ENCODE results near the gene APMAP.

Gene APMAP

GRCh38 chr20:25018841-25019240, 26.3 kb upstream of the APMAP start:
- no peak for TF ChIP-seq CTCF (IDR thresholded peaks at IDR 0.05; ENCODE audit: control insufficient read depth, extremely low read depth, insufficient read depth)
- no peak overlapping the region for H3K4me3 ChIP-seq (ENCODE audit: low read depth, low read length)
- DNase-seq (ENCODE audit: low read depth), result no peak

GRCh38 chr20:25018425-25018824, 25.9 kb upstream of the APMAP start:
- DNase-seq (ENCODE audit: low read depth), result peak; percentile 87
- TF ChIP-seq CTCF (IDR thresholded peaks at IDR 0.05; ENCODE audit: control insufficient read depth, extremely low read depth, insufficient read depth), result no peak
- no peak overlapping the region for H3K4me3 ChIP-seq (ENCODE audit: low read depth, low read length)

GRCh38 chr20:25017257-25017803, 24.8 kb upstream of the APMAP start:
- TF ChIP-seq CTCF (IDR thresholded peaks at IDR 0.05; ENCODE audit: control insufficient read depth, extremely low read depth, insufficient read depth), result 0 out of 2 replicates have a peak, but pooled peaks have one; percentile 14
- peak; percentile 98 for DNase-seq (ENCODE audit: low read depth)

DNA sequence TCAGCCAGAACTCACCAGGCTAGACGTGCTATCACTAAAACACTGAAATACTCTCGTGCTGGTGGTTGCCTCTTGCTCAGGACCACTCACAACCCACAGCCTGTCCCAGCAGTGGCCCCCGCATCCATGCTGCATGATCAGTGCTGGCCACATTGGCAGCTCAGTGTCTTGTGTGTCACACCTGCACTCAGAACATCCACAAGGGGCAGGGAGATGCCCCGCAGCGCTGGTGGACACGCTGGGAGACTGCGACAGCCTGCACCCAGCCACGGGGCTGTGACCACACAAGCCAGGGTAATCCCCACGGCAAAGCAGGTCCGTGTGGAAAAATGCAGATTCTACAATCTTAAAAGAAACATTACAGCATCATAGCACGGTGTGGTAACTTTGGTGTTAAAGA, 23.9 kb upstream of the APMAP start:
- TF ChIP-seq CTCF (IDR thresholded peaks at IDR 0.05; ENCODE audit: control insufficient read depth, extremely low read depth, insufficient read depth), result no peak
- H3K4me3 ChIP-seq (ENCODE audit: low read depth, low read length), result no peak overlapping the region
- no peak for DNase-seq (ENCODE audit: low read depth)

More at GRCh38 chr20:25017257-25017803, 24.8 kb upstream of the APMAP start:
- no peak overlapping the region for H3K4me3 ChIP-seq (ENCODE audit: low read depth, low read length)

GRCh38 chr20:25015986-25016385, 23.4 kb upstream of the APMAP start:
- no peak for DNase-seq (ENCODE audit: low read depth)
- TF ChIP-seq CTCF (IDR thresholded peaks at IDR 0.05; ENCODE audit: control insufficient read depth, extremely low read depth, insufficient read depth), result no peak
- H3K4me3 ChIP-seq (ENCODE audit: low read depth, low read length), result no peak overlapping the region

DNA sequence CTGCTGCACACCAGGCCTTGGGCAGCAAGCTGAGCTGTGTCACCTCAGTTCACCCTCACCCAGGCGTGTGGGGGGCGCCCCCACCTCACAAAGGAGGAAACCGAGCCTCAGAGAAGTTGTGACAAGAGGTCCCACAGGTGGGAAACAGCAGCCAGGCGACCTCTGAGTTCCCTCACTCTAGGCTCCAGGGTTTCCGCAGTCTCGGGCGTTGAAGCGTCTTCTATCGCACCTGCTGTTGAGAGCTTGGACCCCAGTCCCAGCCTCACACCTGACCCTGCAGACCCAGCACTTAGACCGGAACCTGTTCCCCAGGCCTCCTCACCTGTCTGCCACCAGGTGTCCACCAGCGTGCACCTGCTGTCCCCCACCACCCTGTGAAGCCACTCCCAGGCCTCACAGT, 22.3 kb upstream of the APMAP start:
- no peak for DNase-seq (ENCODE audit: low read depth)
- no peak overlapping the region for H3K4me3 ChIP-seq (ENCODE audit: low read depth, low read length)
- TF ChIP-seq CTCF (IDR thresholded peaks at IDR 0.05; ENCODE audit: control insufficient read depth, extremely low read depth, insufficient read depth), result no peak

Measured in LNCaP clone FGC (cell line).